Hypothalamus (tissue), 51 donors: ENCODE data around the gene ADGRE3.
A peak's percentile ranks its signal among the peaks of the same experiment; 100 is the strongest.

Source experiments
- DNase-seq, 51 donors: peaks; one replicate each; lab custom pipeline; 2025; lab: John Stamatoyannopoulos, UW

The ADGRE3 gene

GRCh38 chr19:14674764-14675163 lies at the start of gene ADGRE3:
Gene ADGRE3, minus strand, starts transcription at chr19:14674844. Its CDS starts 74 bp downstream, at chr19:14674770.
- DNase-seq = no peak

- DNase-seq = no peak
Measured at GRCh38 chr19:14722127-14722526, 47.5 kb upstream of the ADGRE3 start.

GRCh38 chr19:14719162-14719561 lies 44.5 kb upstream of the ADGRE3 start:
- DNase-seq = no peak

GRCh38 chr19:14718522-14719116 lies 44.0 kb upstream of the ADGRE3 start:
- DNase-seq = no peak

- no peak for DNase-seq
Measured at GRCh38 chr19:14715841-14716240, 41.2 kb upstream of the ADGRE3 start.

- DNase-seq = no peak
Measured at GRCh38 chr19:14704450-14704849, 29.8 kb upstream of the ADGRE3 start.

- DNase-seq = no peak
Measured at GRCh38 chr19:14703833-14704232, 29.2 kb upstream of the ADGRE3 start.

- no peak for DNase-seq
Measured at GRCh38 chr19:14700711-14701375, 26.2 kb upstream of the ADGRE3 start.

GRCh38 chr19:14699641-14700040 lies 25.0 kb upstream of the ADGRE3 start:
- no peak for DNase-seq

- no peak for DNase-seq
Measured at GRCh38 chr19:14695471-14695870, 20.8 kb upstream of the ADGRE3 start.

GRCh38 chr19:14694641-14695266 lies 20.1 kb upstream of the ADGRE3 start:
- DNase-seq = no peak

GRCh38 chr19:14689598-14690503 lies 15.2 kb upstream of the ADGRE3 start, which contains the start of gene ZNF333:
Gene ZNF333, plus strand, starts transcription at chr19:14690048. Its CDS starts 3,444 bp downstream, at chr19:14693492.
- DNase-seq = peak; percentile 62 to 98 (median 90)

GRCh38 chr19:14686411-14686810 lies 11.8 kb upstream of the ADGRE3 start:
- DNase-seq = peak in 1 of 51 donors; percentile 1

GRCh38 chr19:14683439-14683838 lies 8.8 kb upstream of the ADGRE3 start:
- DNase-seq = no peak

- DNase-seq = no peak
Measured at GRCh38 chr19:14682084-14682483, 7.4 kb upstream of the ADGRE3 start.

GRCh38 chr19:14678199-14678598 lies 3.6 kb upstream of the ADGRE3 start:
- DNase-seq = no peak

- no peak for DNase-seq
Measured at GRCh38 chr19:14677464-14677863, 2.8 kb upstream of the ADGRE3 start.

- DNase-seq = no peak
Measured at GRCh38 chr19:14676762-14677161, 2.1 kb upstream of the ADGRE3 start.

- no peak for DNase-seq
Measured at GRCh38 chr19:14673088-14673487, 1.6 kb downstream of the ADGRE3 start.

GRCh38 chr19:14672188-14672872 lies 2.3 kb downstream of the ADGRE3 start:
- DNase-seq = no peak
